NCI-H2227 (cell line): ENCODE measurements around the gene MIER2.
"Not testable (repeated sequence)": the region's sequence is repeated elsewhere in the genome, so short reads cannot be mapped to it uniquely, and the experiment has no call there.

Source experiments
- DNase-seq: peaks from one replicate; lab custom pipeline; 2025; ENCODE audit not compliant: unreplicated experiment; lab: John Stamatoyannopoulos, UW

Gene MIER2, protein sequence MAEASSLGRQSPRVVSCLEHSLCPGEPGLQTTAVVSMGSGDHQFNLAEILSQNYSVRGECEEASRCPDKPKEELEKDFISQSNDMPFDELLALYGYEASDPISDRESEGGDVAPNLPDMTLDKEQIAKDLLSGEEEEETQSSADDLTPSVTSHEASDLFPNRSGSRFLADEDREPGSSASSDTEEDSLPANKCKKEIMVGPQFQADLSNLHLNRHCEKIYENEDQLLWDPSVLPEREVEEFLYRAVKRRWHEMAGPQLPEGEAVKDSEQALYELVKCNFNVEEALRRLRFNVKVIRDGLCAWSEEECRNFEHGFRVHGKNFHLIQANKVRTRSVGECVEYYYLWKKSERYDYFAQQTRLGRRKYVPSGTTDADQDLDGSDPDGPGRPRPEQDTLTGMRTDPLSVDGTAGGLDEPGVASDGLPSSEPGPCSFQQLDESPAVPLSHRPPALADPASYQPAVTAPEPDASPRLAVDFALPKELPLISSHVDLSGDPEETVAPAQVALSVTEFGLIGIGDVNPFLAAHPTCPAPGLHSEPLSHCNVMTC

GRCh38 chr19:344625-345319, at the start of gene MIER2:
TSS of gene MIER2 (minus strand) at chr19:344796. CDS start at chr19:344782, 14 bp downstream.
- peak; percentile 81 for DNase-seq

DNA sequence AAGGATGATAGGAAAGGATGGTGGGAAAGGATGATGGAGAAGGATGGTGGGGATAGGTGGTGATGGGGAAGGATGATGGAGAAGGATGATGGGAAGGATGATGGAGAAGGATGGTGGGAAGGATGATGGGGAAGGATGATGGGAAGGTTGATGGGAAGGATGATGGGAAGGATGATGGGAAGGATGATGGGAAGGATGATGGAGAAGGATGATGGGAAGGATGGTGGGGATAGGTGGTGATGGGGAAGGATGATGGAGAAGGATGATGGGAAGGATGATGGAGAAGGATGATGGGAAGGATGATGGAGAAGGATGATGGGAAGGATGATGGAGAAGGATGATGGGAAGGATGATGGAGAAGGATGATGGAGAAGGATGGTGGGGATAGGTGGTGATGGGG, 49.0 kb upstream of the MIER2 start:
- not testable (repeated sequence) for DNase-seq

- no peak for DNase-seq
Measured at GRCh38 chr19:392375-392970, 47.9 kb upstream of the MIER2 start.

- no peak for DNase-seq
Measured at GRCh38 chr19:391726-392374, 47.3 kb upstream of the MIER2 start.

GRCh38 chr19:391207-391557, 46.6 kb upstream of the MIER2 start:
- DNase-seq: no peak

GRCh38 chr19:390386-391206, 46.0 kb upstream of the MIER2 start:
- DNase-seq: no peak

DNA sequence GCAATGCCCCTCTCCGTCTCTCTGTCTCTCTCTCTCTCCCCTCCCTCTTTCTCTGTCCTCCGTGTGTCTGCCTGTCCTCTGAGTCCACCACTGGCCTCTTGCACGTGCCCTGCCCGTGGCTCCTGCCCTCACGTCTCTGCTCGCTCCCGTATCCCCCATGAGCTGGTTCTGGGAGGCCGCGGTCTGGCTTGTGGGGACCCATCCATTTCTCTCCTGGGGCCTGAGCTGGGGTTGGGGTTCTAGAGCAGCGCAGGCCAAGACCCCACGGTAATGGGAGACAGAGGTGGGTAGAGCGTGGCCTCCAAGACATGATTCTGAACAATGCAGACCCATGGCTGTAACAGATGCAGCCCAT, 45.3 kb upstream of the MIER2 start:
- no peak for DNase-seq

DNA sequence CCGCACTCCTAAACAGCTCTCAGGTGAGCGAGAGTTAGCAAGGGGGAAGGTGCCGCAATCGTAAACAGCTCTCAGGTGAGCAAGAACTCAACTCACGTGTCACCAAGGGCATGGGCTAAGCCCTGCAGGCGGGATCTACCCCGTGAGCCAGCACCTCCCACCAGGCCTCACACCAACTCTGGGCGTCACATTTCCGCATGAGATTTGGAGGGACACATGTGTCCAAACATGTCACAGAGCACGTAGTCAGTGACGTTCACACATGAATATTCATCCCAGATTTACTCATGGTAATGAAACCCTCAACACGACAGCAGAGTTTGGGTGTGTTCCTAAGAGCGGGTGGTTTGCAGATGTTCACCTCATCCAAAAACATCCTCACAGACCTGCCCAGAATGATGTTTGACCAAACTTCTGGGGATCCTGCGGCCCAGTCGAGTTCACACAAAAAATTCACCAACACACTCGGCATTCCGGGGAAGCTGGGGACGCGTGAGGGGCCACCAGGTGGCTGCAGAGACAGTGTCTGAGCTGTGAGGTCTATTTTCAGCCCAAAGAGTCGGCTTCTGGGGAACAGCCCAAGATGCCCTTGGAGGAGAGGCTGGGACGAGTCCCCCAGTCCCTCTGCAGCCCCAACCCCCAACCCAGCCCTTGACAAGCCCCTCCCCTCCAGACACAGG, 44.8 kb upstream of the MIER2 start:
- no peak for DNase-seq

GRCh38 chr19:388691-389090, 44.1 kb upstream of the MIER2 start:
- DNase-seq: no peak

- no peak for DNase-seq
Measured at GRCh38 chr19:387777-388176, 43.2 kb upstream of the MIER2 start.

DNA sequence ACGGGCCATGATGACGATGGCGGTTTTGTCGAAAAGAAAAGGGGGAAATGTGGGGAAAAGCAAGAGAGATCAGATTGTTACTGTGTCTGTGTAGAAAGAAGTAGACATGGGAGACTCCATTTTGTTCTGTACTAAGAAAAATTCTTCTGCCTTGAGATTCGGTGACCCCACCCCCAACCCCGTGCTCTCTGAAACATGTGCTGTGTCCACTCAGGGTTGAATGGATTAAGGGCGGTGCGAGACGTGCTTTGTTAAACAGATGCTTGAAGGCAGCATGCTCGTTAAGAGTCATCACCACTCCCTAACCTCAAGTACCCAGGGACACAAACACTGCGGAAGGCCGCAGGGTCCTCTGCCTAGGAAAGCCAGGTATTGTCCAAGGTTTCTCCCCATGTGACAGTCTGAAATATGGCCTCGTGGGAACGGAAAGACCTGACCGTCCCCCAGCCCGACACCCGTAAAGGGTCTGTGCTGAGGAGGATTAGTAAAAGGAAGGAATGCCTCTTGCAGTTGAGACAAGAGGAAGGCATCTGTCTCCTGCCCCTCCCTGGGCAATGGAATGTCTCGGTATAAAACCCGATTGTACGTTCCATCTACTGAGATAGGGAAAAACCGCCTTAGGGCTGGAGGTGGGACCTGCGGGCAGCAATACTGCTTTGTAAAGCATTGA, 42.2 kb upstream of the MIER2 start:
- not testable (repeated sequence) for DNase-seq

- not testable (repeated sequence) for DNase-seq
Measured at GRCh38 chr19:386189-386588, 41.6 kb upstream of the MIER2 start.

DNA sequence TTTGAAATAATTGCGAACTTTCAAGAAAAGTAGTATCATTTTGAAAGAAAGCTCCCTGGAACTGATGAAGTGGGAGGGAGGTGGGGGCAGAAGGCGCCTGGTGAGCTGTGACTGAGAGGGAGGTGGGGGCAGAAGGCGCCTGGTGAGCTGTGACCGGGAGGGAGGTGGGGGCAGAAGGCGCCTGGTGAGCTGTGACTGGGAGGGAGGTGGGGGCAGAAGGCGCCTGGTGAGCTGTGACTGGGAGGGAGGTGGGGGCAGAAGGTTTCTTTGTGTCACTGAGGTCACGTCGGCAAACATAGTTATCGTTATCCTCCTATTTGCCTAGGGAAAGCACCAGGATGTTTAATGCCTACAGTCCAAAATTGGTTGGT, 40.2 kb upstream of the MIER2 start:
- DNase-seq: no peak

- DNase-seq: no peak
Measured at GRCh38 chr19:383922-384798, 39.6 kb upstream of the MIER2 start.

DNA sequence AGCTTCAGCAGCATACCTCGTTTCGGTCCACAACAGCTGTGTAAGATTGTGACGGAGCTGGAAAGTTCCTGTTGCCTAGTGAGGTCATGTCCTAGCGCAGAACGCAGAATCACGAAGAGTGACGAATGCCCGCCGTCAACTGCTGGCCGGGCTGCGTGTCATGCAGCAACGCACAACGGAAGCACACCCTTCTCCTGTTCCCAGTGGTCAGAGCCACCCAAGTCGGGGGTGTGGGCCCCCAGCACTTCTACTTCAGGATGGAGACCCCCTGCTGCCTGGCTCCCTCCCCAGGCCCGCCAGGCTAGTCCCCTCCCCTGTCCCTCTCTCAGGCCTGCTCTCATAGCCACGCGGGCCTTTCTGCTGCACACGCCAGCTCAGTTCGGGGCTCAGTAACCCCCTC, 38.4 kb upstream of the MIER2 start:
- DNase-seq: no peak

DNA sequence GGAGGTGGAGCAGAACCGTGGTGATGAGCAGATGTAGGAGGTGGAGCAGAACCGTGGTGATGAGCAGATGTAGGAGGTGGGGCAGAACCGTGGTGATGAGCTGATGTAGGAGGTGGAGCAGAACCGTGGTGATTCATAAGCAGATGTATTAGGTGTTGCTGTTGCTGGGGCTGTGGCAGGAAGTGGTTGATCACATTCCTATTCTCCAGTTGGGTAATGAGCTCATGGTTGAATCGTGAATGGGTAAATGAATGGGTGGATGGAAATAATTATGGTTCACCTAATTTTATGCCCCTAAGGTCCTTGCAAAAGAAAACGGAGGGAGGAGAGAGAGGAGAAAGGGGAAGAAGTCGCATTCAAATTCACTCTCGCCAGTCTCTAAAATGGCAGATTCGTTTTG, 38.0 kb upstream of the MIER2 start:
- DNase-seq: not testable (repeated sequence)

DNA sequence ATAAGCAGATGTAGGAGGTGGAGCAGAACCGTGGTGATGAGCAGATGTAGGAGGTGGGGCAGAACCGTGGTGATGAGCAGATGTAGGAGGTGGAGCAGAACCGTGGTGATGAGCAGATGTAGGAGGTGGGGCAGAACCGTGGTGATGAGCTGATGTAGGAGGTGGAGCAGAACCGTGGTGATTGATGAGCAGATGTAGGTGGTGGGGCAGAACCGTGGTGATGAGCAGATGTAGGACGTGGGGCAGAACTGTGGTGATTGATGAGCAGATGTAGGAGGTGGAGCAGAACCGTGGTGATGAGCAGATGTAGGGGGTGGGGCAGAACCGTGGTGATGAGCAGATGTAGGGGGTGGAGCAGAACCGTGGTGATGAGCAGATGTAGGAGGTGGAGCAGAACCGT, 37.3 kb upstream of the MIER2 start:
- DNase-seq: not testable (repeated sequence)

DNA sequence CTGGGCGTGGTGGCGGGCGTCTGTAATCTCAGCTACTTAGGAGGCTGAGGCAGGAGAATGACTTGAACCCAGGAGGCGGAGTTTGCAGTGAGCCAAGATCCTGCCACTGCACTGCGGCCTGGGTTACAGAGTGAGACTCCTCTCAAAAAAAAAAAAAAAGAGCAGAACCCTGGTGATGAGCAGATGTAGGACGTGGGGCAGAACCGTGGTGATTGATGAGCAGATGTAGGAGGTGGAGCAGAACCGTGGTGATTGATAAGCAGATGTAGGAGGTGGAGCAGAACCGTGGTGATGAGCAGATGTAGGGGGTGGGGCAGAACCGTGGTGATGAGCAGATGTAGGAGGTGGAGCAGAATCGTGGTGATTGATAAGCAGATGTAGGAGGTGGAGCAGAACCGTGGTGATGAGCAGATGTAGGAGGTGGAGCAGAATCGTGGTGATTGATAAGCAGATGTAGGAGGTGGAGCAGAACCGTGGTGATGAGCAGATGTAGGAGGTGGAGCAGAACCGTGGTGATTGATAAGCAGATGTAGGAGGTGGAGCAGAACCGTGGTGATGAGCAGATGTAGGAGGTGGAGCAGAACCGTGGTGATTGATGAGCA, 36.1 kb upstream of the MIER2 start:
- DNase-seq: not testable (repeated sequence)
